Esophagus squamous epithelium (tissue), 5 donors: Measurements from ENCODE around the gene RCC2. TPM values are rescaled to one million over a fixed set of nuclear protein-coding genes. Genes with fewer than 3 reads are reported as not detected.

Source experiments
- DNase-seq: peaks from one replicate; lab custom pipeline; 2025; lab: John Stamatoyannopoulos, UW
- H3K27ac ChIP-seq, 4 donors: fragments of 200-600 bp; sonication (generic); one replicate each; pipeline ENCODE4 v1.5.1; 2016 to 2019; ENCODE audit warnings: mild to moderate bottlenecking in 1 of 4
- H3K27me3 ChIP-seq, 4 donors: fragments of 200-600 bp; sonication (generic); 1 replicate in 3 of 4; 2 replicates in 1 of 4; pipeline versions ENCODE4 v1.5.1 to v1.6.0; 2017 to 2021; ENCODE audit warnings: antibody characterized with exemption in 1 of 4
- H3K36me3 ChIP-seq, 3 donors: fragments of 200-600 bp; sonication (generic); one replicate each; pipeline ENCODE4 v1.5.1; 2016 to 2019
- H3K4me1 ChIP-seq, 3 donors: fragments of 200-600 bp; sonication (generic); one replicate each; pipeline ENCODE4 v1.5.1; 2017 to 2019
- H3K4me3 ChIP-seq, 4 donors: fragments of 200-600 bp; sonication (generic); 1 replicate in 3 of 4; 2 replicates in 1 of 4; pipeline ENCODE4 v1.5.1; 2016 to 2019; ENCODE audit warnings: mild to moderate bottlenecking in 2 of 4, moderate library complexity in 1 of 4
- H3K9me3 ChIP-seq, 3 donors: fragments of 200-600 bp; sonication (generic); one replicate each; pipeline ENCODE4 v1.5.1; 2016 to 2019
- POLR2A ChIP-seq, 4 donors: fragments of 450-650 bp; IDR thresholded peaks; one replicate each; pipeline ENCODE4 v1.6.1; 2017; ENCODE audit warnings: antibody characterized with exemption in 4 of 4, mild to moderate bottlenecking in 4 of 4, moderate library complexity in 3 of 4
- WGBS, 2 donors: methylation state at CpG; one replicate each; pipeline ENCODE4 v1.1.5; 2018; 5-methylcytosine and 5-hydroxymethylcytosine counted together
- intact Hi-C: fragments of 100-400 bp; cut with DNase I; formaldehyde crosslinking; loops from one replicate; pipeline ENCODE4 v1.15.0; 2022
- total RNA-seq, 4 donors: library from RNA; depleted of rRNA; stranded (reverse); fragments of >200 nt; gene quantifications; one replicate each; pipeline ENCODE4 v1.1.0, GENCODE V29; 2016
- TF ChIP-seq, protein P1 (sequence below), 6 experiments: fragments of 450-650 bp in 4 of 6; fragments of 200-600 bp in 2 of 6; sonication (generic) in 2 of 6; IDR thresholded peaks; one replicate each; pipeline ENCODE4 v1.5.1; 2016 to 2019; ENCODE audit warnings: antibody characterized with exemption in 6 of 6, mild to moderate bottlenecking in 4 of 6, moderate library complexity in 4 of 6
- donor health status: DM: yes; HTN: yes; CAD: no.

RCC2 gene
- total RNA-seq, 4 donors from 2014 or later, result 51.3 to 81.3 (median 53.6) TPM

DNA sequence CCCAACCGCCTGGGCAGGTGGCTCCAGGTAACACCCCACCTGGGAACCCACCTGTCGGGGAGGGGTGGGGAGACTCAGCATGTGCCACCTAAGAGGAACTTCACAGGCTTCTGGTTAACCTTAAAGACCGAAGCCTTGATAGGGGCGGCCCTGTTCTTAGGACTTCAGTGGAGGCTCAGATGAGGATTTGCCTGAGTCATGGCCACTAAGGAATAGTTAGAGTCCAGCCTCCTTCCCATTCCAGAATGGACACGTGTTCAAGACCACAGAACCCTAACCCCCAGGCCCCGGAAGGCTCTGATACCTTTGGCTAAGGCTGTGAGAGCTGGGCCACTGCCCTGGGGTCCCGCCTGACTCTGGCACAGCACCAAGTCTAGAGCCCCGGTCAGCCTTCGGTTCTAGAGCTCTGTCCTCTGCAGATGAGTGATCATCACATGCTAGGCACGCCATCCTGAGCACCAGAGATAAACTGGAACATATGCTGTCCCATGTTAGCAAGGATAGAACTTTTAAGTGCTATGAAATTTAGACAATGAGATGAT is 47.2 kb downstream of the RCC2 start:
- no peak for TF ChIP-seq POLR2A (IDR thresholded peaks at IDR 0.05)
- TF ChIP-seq, protein P1, sequence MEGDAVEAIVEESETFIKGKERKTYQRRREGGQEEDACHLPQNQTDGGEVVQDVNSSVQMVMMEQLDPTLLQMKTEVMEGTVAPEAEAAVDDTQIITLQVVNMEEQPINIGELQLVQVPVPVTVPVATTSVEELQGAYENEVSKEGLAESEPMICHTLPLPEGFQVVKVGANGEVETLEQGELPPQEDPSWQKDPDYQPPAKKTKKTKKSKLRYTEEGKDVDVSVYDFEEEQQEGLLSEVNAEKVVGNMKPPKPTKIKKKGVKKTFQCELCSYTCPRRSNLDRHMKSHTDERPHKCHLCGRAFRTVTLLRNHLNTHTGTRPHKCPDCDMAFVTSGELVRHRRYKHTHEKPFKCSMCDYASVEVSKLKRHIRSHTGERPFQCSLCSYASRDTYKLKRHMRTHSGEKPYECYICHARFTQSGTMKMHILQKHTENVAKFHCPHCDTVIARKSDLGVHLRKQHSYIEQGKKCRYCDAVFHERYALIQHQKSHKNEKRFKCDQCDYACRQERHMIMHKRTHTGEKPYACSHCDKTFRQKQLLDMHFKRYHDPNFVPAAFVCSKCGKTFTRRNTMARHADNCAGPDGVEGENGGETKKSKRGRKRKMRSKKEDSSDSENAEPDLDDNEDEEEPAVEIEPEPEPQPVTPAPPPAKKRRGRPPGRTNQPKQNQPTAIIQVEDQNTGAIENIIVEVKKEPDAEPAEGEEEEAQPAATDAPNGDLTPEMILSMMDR (IDR thresholded peaks at IDR 0.05), result no peak
- H3K36me3 ChIP-seq, result no peaks in the 10 kb centered on the region
- no peaks in the 10 kb centered on the region for H3K4me1 ChIP-seq
- H3K9me3 ChIP-seq, result no peaks in the 10 kb centered on the region
- intact Hi-C loops, result no loop called here
- 17 to 65% methylated on average over 1 to 6 of the region's 10 CpGs for WGBS, 2 donors
- H3K27ac ChIP-seq, result no peak overlapping the region
- DNase-seq, result no peak
- H3K27me3 ChIP-seq, result peaks cover 0 to 11% (median 0%) of the 10 kb centered on the region in 4 donors
- no peak overlapping the region for H3K4me3 ChIP-seq

DNA sequence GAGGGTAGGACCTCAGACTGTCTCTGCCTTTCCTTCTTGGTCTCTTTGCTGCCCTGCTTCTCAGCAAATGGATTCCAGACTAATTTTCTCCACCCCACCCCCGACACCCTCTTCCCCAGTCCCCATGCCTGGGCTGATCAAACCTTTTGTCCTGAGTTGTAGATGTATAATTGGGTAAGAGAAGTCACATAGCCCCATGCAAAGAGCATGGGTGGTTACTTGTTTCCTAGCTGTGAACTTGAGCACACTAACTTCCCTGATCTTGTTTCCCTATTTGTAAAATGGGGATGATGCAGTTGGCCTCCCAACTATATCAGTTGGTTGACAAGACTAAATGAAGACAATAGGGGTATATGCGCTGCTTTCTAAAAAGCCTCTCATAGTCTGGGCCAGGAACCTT is 58.3 kb downstream of the RCC2 start:
- no peaks in the 10 kb centered on the region for H3K36me3 ChIP-seq
- H3K4me3 ChIP-seq, result no peak overlapping the region
- WGBS, 2 donors, result 75 to 86% methylated on average over 2 of the region's 2 CpGs
- DNase-seq, result no peak
- H3K9me3 ChIP-seq, result no peaks in the 10 kb centered on the region
- TF ChIP-seq, protein P1 (IDR thresholded peaks at IDR 0.05), result no peak
- no peak for TF ChIP-seq POLR2A (IDR thresholded peaks at IDR 0.05)
- H3K27me3 ChIP-seq, result peaks cover 0 to 48% (median 0%) of the 10 kb centered on the region in 4 donors
- H3K27ac ChIP-seq, result no peak overlapping the region
- peaks cover 0 to 7% (median 0%) of the 10 kb centered on the region in 3 donors for H3K4me1 ChIP-seq
- intact Hi-C loops, result no loop called here

DNA sequence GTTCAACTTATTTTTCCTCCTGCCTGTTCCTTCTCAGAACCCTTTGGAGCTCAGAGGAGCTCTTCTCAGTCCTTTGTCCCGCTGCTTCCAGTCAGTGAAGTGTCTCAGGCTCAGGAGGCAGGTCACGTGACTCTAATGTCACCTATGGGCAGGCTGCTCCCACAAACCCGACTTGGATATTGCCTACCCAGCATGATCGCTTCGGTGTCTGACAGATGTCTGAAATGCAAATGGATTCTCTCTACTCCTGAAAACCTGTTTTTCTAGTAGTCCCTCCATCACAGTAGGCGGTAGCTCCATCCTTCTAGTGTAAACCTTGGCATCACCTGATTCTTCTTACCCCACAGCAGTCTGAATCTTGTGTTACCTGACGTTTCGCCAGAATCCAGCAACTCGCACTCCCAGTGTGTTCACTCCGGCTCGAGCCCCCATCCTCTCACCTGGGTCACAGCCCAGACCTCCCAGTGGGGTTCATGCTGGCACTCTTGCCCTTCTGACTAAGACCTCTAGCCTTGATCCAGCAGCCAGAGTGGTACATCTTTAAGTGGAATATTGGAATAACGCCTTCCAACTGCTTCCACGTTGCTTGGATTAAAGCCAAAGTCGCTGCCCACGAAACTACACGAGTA is 62.0 kb downstream of the RCC2 start:
- peaks cover 0 to 54% (median 0%) of the 10 kb centered on the region in 4 donors for H3K27me3 ChIP-seq
- H3K4me1 ChIP-seq, result peaks cover 0 to 7% (median 0%) of the 10 kb centered on the region in 3 donors
- no peak for TF ChIP-seq POLR2A (IDR thresholded peaks at IDR 0.05)
- TF ChIP-seq, protein P1 (IDR thresholded peaks at IDR 0.05), result no peak
- H3K4me3 ChIP-seq, result no peak overlapping the region
- no peak overlapping the region for H3K27ac ChIP-seq
- no peaks in the 10 kb centered on the region for H3K36me3 ChIP-seq
- intact Hi-C loops, result no loop called here
- no peaks in the 10 kb centered on the region for H3K9me3 ChIP-seq
- DNase-seq, result no peak
- WGBS, 2 donors, result 14 to 23% methylated on average over 16 of the region's 16 CpGs

DNA sequence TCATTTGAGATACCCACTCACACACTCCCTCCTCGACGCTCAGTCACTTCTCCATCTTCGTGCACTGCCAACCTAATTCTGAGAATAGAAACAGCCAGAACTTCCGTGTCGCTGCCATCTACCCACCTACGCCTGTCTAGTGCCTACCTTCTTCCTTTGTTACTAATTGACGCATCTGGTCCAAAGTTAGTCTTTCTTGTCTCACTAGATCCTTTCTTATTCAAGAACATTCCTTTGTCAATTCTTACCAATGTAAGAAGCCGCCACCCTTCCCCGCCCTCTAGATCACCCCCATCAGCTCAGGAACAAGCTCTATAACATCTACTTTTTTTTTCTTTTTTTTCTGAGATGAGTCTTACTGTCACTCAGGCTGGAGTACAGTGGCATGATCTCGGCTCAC is 63.8 kb downstream of the RCC2 start:
- no peak for TF ChIP-seq POLR2A (IDR thresholded peaks at IDR 0.05)
- TF ChIP-seq, protein P1 (IDR thresholded peaks at IDR 0.05), result no peak
- Histone ChIP-seq H3K27ac (no peak overlapping the region), H3K36me3 (no peaks in the 10 kb centered on the region), H3K9me3 (no peaks in the 10 kb centered on the region), H3K4me1 (peaks cover 0 to 7% (median 0%) of the 10 kb centered on the region in 3 donors), H3K27me3 (peaks cover 0 to 47% (median 0%) of the 10 kb centered on the region in 4 donors), H3K4me3 (no peak overlapping the region)
- 85 to 87% methylated on average over 10 of the region's 10 CpGs for WGBS, 2 donors
- no peak for DNase-seq
- intact Hi-C loops, result no loop called here

DNA sequence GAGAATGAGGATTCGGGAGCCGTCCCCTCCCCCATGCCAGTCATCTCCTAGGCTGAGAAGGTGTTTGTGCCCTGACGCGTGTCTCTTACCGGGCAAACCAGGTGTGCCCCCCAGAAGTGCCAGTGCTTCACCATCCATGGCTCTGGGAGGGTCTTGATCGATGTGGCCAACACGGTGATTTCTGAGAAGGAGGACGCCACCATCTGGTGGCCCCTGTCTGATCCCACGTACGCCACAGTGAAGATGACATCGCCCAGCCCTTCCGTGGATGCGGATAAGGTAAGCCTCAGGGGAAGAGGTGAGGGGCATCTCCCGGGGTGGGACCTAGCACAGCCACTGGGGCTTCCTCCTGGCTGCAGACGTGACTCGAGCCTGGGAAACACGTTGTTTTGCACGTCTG is 66.5 kb downstream of the RCC2 start:
- H3K4me1 ChIP-seq, result peaks cover 0 to 7% (median 0%) of the 10 kb centered on the region in 3 donors
- H3K9me3 ChIP-seq, result no peaks in the 10 kb centered on the region
- TF ChIP-seq POLR2A (IDR thresholded peaks at IDR 0.05), result no peak
- TF ChIP-seq, protein P1 (IDR thresholded peaks at IDR 0.05), result no peak
- no peak for DNase-seq
- intact Hi-C loops, result no loop called here
- no peak overlapping the region for H3K27ac ChIP-seq
- 71 to 80% methylated on average over 4 to 8 of the region's 18 CpGs for WGBS, 2 donors
- no peaks in the 10 kb centered on the region for H3K36me3 ChIP-seq
- H3K4me3 ChIP-seq, result no peak overlapping the region
- H3K27me3 ChIP-seq, result peaks cover 0 to 40% (median 0%) of the 10 kb centered on the region in 4 donors
